Cardiac muscle cell (in vitro differentiated cells and primary cell): ENCODE results near the gene CXXC1. TPM values are rescaled to one million over a fixed set of nuclear protein-coding genes. Genes with fewer than 3 reads are reported as not detected.
A peak's percentile ranks its signal among the peaks of the same experiment; 100 is the strongest.

Experiments used
- DNase-seq, 2 donors: peaks; one replicate each; pipeline versions ENCODE4 v3.0.0 to v3.0.0-alpha.2; 2010 to 2017; ENCODE audit warnings: low read depth in 1 of 2, low spot score in 1 of 2
- H3K27ac ChIP-seq: fragments of 200-600 bp; sonication (generic); 2 replicates; pipeline ENCODE4 v1.5.1; 2016
- H3K27me3 ChIP-seq: fragments of 200-600 bp; sonication (generic); 2 replicates; pipeline ENCODE4 v1.6.0; 2016; ENCODE audit warnings: control low read depth
- H3K36me3 ChIP-seq: fragments of 200-600 bp; sonication (generic); 2 replicates; pipeline ENCODE4 v1.5.1; 2016; ENCODE audit warnings: control low read depth
- H3K4me1 ChIP-seq: fragments of 200-600 bp; sonication (generic); 2 replicates; pipeline ENCODE4 v1.8.1; 2017; ENCODE audit warnings: low read depth, mild to moderate bottlenecking, mixed run types
- H3K4me3 ChIP-seq: fragments of 200-600 bp; sonication (generic); 2 replicates; pipeline ENCODE4 v1.5.1; 2016; ENCODE audit warnings: mild to moderate bottlenecking
- H3K9me3 ChIP-seq: fragments of 200-600 bp; sonication (generic); 2 replicates; pipeline ENCODE4 v1.5.1; 2017; ENCODE audit warnings: low read depth, mild to moderate bottlenecking, control low read depth
- polyA plus RNA-seq: library from polyadenylated mRNA; unstranded; fragments of >200 nt; fragmentation: Nextera tagmentation; extraction: Ambion mirVana; gene quantifications from 2 replicates; pipeline ENCODE4 v1.2.1, GENCODE V29; 2016
- total RNA-seq: library from RNA; depleted of rRNA; stranded (reverse); fragments of >200 nt; gene quantifications from 2 replicates; pipeline ENCODE4 v1.2.3, GENCODE V29; 2016
- TF ChIP-seq, protein P1 (sequence below): IDR thresholded peaks from 2 replicates; pipeline ENCODE4 v1.5.1; 2012; ENCODE audit warnings: low read depth, mild to moderate bottlenecking, low read length

CXXC1 gene
- 72.3 and 89.1 TPM in 2 replicates for total RNA-seq
- 91.4 and 95.6 TPM in 2 replicates for polyA plus RNA-seq

DNA sequence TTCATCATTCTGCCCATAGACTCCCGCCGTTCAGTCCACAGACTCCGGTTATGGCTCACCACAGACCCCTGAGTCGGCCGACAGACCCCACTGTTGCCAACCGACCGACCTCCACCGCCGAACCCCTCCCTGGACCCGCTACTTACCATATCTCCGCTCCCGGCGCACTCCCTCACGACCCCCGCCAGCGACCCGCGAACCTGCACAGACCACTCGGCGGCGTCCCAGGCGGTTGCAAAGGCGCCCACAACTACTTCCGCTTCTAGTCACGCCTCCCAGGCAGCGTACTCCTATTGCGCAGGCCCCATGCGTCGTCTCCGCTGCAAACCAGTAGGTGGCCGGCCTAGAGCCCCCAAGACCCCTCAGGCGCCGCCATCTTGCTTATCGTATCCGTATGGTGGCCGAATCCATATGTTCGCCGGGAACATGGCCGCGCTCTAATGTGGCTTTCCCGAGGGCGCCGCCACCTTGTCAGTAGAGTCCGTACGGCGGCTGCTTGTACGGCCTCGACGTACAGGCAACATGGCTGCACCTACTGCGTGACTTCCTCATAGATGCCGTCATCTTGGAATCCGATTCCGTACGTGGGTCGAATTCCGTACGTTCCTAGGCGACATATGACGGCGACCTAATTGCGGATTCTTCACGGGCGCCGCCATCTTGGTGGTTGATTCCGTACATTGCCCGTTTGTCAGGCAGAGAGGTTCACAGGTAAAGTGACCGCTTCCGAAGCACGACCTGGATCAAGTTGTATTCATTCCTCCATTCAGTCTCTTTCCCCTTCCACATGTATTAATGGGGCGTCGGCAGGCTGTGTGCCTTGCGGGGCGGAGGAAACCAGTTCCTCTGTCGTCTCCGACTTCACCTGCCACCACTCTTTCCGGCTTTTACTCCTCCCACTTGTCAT is at the start of gene CXXC1:
Gene CXXC1 (minus strand): TSS at position 252 of the 907 bp plus-strand sequence. CDS start 103 bp downstream, at position 149.
- TF ChIP-seq, protein P1, sequence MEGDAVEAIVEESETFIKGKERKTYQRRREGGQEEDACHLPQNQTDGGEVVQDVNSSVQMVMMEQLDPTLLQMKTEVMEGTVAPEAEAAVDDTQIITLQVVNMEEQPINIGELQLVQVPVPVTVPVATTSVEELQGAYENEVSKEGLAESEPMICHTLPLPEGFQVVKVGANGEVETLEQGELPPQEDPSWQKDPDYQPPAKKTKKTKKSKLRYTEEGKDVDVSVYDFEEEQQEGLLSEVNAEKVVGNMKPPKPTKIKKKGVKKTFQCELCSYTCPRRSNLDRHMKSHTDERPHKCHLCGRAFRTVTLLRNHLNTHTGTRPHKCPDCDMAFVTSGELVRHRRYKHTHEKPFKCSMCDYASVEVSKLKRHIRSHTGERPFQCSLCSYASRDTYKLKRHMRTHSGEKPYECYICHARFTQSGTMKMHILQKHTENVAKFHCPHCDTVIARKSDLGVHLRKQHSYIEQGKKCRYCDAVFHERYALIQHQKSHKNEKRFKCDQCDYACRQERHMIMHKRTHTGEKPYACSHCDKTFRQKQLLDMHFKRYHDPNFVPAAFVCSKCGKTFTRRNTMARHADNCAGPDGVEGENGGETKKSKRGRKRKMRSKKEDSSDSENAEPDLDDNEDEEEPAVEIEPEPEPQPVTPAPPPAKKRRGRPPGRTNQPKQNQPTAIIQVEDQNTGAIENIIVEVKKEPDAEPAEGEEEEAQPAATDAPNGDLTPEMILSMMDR: peak; percentile 63
- peak within 1 kb of the TSS; percentile 66 for H3K4me3 ChIP-seq
- DNase-seq: peak; percentile 100
- no peaks in the 10 kb centered on the region for H3K9me3 ChIP-seq
- peaks cover 3% of the 10 kb centered on the region for H3K36me3 ChIP-seq
- no peaks in the 10 kb centered on the region for H3K4me1 ChIP-seq
- H3K27me3 ChIP-seq: no peaks in the 10 kb centered on the region
- peak within 1 kb of the TSS; percentile 98 for H3K27ac ChIP-seq

DNA sequence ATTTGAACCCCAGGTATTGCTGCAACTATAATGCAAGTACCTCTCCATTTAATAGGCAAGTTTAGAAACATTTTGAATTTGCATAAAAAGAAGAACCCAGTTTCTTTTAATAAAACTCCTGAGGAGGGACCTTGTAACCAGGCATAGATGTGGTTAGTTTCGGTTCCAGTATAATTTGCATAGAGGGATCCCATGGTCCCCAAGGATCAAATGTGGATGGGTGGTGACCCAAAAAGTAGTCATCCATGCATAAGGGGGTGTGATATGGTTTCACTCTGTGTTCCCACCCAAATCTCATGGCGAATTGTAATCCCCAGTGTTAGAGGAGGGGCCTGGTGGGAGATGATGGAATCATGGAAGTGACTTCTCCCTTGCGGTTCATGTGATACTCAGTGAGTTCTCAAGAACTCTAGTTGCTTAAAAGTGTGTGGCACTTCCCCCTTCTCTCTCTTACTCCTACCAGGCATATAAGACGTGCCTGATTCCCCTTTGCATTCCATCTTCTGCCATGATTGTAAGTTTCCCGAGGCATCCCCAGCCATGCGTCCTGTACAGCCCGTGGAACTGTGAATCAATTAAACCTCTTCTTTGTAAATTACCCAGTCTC is 47.2 kb upstream of the CXXC1 start:
- Histone ChIP-seq H3K36me3 (no peaks in the 10 kb centered on the region), H3K4me1 (peaks cover 19% of the 10 kb centered on the region), H3K27ac (no peak overlapping the region), H3K9me3 (no peaks in the 10 kb centered on the region), H3K27me3 (no peaks in the 10 kb centered on the region), H3K4me3 (no peak overlapping the region)
- DNase-seq: no peak
- TF ChIP-seq, protein P1: no peak

DNA sequence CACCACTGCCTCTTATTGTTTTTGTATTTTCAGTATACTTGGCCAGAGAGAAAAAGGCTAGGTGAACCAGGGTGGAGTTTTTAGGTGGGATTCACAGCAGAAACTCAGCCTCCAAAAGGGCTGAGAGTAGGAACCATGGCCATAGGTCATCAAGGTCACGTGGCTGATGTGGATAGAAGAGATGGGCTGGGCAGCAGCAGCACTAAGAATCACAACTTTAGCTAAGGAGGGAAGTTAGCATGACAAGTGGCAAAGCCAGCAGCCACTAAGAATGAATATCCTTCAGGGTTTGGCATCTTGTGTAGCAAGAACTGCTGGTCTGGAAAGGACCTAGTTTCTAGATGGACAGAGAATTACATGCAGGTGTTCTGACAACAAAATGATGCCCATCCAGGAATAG is 44.2 kb upstream of the CXXC1 start:
- H3K4me3 ChIP-seq: no peak overlapping the region
- no peak overlapping the region for H3K27ac ChIP-seq
- no peak for DNase-seq
- TF ChIP-seq, protein P1: no peak
- peaks cover 12% of the 10 kb centered on the region for H3K4me1 ChIP-seq
- no peaks in the 10 kb centered on the region for H3K36me3 ChIP-seq
- no peaks in the 10 kb centered on the region for H3K9me3 ChIP-seq
- H3K27me3 ChIP-seq: no peaks in the 10 kb centered on the region

DNA sequence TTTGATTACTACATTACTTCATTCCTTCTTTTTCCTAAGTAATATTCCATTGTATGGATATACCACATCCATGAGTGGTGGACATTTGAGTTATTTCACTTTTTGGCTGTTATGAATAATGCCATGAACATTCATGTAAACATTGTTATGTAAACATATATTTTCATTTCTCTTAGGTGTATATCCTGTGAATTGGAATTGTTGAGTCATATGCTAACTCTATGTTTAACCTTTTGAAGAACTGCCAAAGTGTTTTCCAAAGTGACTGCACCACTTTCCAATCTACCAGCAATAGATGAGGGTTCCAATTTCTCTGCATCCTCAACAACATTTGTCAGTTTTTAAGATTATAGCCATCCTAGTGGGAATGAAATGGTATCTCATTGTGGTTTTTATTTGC is 42.7 kb upstream of the CXXC1 start:
- Histone ChIP-seq H3K9me3 (no peaks in the 10 kb centered on the region), H3K27ac (no peak overlapping the region), H3K27me3 (no peaks in the 10 kb centered on the region), H3K4me3 (no peak overlapping the region), H3K4me1 (no peaks in the 10 kb centered on the region), H3K36me3 (no peaks in the 10 kb centered on the region)
- TF ChIP-seq, protein P1: no peak
- no peak for DNase-seq

DNA sequence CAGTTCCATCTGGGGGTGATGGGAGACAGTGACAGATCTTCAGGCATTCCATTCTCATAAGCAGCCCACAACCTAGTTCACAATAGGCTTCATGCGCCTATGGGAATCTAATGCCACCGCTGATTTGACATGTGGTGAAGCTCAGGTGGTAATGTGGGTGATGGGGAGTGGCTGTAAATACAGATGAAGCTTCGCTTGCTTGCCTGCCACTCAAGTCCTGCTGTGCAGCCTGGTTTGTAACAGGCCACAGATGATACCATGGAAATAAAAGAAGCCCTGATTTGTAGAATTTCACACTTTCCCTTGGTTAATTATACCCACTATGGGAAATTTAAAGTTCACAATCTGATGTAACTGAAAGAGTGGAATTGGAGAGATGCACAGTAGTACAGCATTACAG is 40.5 kb upstream of the CXXC1 start:
- no peaks in the 10 kb centered on the region for H3K4me1 ChIP-seq
- H3K9me3 ChIP-seq: no peaks in the 10 kb centered on the region
- no peak for DNase-seq
- no peak overlapping the region for H3K4me3 ChIP-seq
- no peaks in the 10 kb centered on the region for H3K36me3 ChIP-seq
- H3K27me3 ChIP-seq: no peaks in the 10 kb centered on the region
- no peak overlapping the region for H3K27ac ChIP-seq
- TF ChIP-seq, protein P1: no peak
